Kidney epithelial cell (primary cell): Measurements from ENCODE around the gene S100A3. TPM values are rescaled to one million over a fixed set of nuclear protein-coding genes. Genes with fewer than 3 reads are reported as not detected.

Experiments
- DNase-seq: peaks from one replicate; pipeline ENCODE4 v3.0.0-alpha.2; 2010; ENCODE audit warnings: low read depth
- H3K27me3 ChIP-seq: 2 replicates; pipeline ENCODE4 v1.6.0; 2011; ENCODE audit warnings: low read length; ENCODE audit not compliant: control insufficient read depth, insufficient read depth
- H3K36me3 ChIP-seq: 2 replicates; pipeline ENCODE4 v1.5.1; 2011; ENCODE audit warnings: low read length; ENCODE audit not compliant: control insufficient read depth, insufficient read depth
- H3K4me3 ChIP-seq: 2 replicates; pipeline ENCODE4 v1.5.1; 2011; ENCODE audit warnings: low read depth, mild to moderate bottlenecking, control low read depth, low read length
- total RNA-seq: library from RNA; depleted of rRNA; stranded (reverse); fragments of >200 nt; gene quantifications from 2 replicates; pipeline ENCODE4 v1.2.3, GENCODE V29; 2015
- TF ChIP-seq, protein P1 (sequence below): IDR thresholded peaks from 2 replicates; pipeline ENCODE4 v1.5.1; 2011; ENCODE audit warnings: mild to moderate bottlenecking, moderate library complexity, low read length, control low read depth, inconsistent platforms; ENCODE audit not compliant: insufficient read depth, poor library complexity, severe bottlenecking

The S100A3 gene
- total RNA-seq, 1 donor from 2014 or later, result 5.8 TPM

- H3K4me3 ChIP-seq, result no peak overlapping the region
- TF ChIP-seq, protein P1, sequence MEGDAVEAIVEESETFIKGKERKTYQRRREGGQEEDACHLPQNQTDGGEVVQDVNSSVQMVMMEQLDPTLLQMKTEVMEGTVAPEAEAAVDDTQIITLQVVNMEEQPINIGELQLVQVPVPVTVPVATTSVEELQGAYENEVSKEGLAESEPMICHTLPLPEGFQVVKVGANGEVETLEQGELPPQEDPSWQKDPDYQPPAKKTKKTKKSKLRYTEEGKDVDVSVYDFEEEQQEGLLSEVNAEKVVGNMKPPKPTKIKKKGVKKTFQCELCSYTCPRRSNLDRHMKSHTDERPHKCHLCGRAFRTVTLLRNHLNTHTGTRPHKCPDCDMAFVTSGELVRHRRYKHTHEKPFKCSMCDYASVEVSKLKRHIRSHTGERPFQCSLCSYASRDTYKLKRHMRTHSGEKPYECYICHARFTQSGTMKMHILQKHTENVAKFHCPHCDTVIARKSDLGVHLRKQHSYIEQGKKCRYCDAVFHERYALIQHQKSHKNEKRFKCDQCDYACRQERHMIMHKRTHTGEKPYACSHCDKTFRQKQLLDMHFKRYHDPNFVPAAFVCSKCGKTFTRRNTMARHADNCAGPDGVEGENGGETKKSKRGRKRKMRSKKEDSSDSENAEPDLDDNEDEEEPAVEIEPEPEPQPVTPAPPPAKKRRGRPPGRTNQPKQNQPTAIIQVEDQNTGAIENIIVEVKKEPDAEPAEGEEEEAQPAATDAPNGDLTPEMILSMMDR, result no peak
- DNase-seq, result no peak
- no peaks in the 10 kb centered on the region for H3K36me3 ChIP-seq
- no peaks in the 10 kb centered on the region for H3K27me3 ChIP-seq
Observed at GRCh38 chr1:153543736-153544135, 5.3 kb downstream of the S100A3 start.

DNA sequence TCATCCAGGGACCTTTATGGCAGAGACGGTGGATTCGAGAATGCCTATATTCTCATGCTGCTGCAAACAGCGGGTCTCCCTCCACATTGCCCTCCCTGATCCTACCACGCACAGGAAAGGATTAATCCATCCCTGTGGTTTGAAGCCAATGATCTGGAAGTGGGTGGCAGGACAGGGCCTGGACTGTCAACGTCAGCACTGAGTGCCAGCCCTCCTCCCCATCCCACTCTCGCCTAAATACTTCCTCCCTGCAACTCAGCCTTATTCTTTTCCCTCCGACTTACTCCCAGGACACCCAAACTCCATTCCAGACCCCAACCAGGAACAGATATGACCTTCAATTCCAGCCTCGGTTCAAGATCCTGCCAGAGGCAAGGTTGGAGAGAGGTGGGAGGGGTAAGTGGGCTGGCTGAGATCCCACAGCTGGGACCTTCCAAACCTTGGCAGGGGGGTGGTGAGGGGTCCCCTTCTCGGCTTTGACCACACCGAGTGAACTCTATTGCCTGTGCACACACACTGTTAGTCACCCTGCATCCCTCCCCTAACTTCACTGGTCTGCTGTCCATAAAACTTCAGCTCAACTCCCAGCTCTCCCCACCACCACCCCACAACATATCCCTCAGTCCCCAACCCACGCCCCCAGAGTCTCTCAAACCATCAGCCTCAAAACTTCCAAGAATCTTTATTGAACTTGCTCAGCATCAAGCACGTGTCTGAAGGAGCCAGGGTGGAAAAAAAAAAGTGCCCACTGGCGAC lies 5.9 kb downstream of the S100A3 start:
- DNase-seq, result no peak
- Histone ChIP-seq H3K4me3 (no peak overlapping the region), H3K36me3 (no peaks in the 10 kb centered on the region), H3K27me3 (no peaks in the 10 kb centered on the region)
- TF ChIP-seq, protein P1, result no peak

DNA sequence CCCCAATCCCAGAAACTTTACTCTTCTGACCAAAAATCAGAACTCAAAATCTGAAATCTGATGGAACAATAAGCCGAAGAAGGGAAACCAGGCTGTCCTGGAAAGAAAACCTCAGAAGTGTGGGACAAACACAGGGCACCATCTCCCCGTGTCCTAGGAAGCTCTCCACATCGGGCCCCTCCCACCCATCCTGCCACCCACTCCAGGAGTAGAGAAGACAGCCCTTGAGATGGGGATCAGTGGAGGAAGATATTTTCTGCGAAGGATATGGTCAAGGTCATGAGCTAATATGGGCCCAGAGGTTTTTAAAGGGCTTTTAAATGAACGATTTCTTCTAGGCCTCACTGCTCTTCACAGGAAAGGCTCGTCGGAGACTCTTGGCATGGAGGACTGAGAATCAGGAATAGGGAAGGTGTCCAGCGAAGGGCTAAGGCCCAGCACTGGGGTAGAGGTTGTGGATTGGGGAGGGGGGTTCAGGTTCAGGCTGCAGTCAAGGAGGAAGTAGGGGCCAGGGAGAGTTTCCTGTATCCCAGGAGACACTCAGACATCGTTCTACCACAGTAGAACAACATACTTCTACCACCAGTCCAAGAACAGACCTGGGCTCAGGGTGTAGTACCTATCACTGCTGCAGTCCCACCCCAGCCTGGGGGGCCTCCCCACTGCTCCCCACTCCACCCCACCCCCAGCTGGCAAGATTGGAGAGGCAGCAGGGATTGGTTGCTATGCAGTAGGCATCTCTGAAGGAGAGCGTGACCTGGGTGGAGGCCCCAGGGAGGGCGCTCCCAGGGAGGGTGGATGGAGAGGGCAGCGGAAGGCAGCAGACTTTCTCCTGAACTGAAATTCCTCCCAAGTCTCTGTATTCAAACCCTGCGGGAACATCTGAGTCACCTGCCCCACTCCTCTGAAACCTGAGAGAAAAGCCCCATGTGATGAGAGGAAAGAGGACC lies 7.1 kb downstream of the S100A3 start:
- Histone ChIP-seq H3K27me3 (no peaks in the 10 kb centered on the region), H3K4me3 (no peak overlapping the region), H3K36me3 (no peaks in the 10 kb centered on the region)
- TF ChIP-seq, protein P1, result no peak
- DNase-seq, result no peak

DNA sequence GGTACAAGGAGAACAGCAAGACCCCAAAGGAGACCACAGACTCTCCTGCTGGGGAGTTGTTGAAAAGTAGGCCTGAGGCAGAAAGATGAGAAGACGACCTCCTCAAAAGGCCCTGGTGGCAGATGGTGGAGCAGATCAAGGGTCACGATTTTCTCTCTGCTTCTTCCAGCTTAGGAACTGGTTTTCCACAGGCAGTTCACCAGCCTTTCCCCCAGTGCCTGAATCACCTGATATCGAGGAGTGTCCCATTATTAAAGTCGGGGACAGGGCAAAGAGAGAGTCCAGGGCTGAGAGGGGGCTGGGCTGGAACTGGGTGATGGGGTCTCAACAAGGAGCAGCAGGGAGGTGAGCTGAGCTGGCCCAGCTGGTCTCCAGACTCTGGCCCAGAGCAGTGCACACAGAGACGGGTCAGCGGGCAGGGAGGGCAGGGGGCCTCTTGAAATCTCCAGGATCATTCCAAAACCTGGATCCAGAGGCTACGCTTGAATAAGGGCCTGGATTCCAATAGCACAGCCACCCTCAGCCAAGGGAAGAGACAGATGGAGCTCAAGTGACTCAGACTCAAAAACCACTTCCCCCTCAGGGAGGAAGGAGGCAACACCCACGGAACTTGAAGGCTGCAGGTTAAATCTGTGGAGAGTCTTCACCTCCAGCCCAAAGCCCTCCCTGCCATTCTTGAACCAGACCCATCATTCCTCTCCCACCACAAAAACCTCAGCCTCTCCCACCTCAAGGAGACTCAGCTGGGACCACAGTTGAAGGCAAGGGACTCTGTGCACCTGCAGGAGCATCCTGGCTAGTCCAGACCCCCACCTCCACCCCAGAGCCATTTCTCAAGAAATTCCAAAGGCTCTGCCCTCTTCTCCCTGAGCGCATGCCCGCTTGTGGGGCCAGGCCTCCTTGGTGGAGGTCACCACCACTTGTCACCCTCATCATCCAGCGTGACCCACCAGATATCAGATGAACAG lies 8.4 kb downstream of the S100A3 start, which contains the start of gene S100A5:
TSS of gene S100A5 (minus strand) at position 541 of the 968 bp plus-strand sequence. CDS start 743 bp downstream, outside the sequence.
- TF ChIP-seq, protein P1, result no peak
- H3K36me3 ChIP-seq, result no peaks in the 10 kb centered on the region
- H3K27me3 ChIP-seq, result no peaks in the 10 kb centered on the region
- DNase-seq, result peak; percentile 68
- no peak within 1 kb of the TSS for H3K4me3 ChIP-seq

DNA sequence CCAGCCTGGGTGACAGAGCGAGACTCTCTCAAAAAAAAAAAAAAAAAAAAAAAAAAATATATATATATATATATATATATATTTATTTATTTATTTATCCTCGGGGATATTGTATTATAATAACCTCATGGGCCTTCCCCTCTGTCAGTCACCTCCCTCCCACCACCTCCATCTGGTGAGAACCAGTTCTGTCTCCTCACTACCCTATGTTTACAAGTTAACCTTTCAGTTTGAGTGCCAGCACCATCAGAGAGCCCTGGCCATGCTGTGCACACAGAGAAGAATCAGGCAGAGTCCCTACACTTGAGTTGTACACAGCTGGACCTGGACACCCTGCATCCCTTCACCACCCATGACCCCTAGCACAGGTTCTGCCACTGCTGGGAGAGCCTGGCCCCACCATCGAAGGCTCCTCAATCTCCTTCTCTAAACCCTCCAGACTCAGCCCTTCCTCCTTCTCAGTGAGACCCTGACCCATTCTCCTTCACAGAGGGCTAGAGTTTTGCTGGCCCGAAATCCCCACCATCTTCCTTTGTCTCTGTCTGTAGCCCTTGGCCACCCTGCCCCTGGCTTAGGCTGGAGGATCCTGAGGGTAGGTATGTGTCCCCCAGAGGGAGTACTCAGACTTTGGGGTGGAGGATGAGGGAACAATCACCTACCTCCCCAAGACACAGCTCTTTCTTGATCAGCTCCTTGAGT lies 9.5 kb downstream of the S100A3 start:
- TF ChIP-seq, protein P1, result no peak
- H3K4me3 ChIP-seq, result no peak overlapping the region
- H3K36me3 ChIP-seq, result no peaks in the 10 kb centered on the region
- H3K27me3 ChIP-seq, result no peaks in the 10 kb centered on the region
- DNase-seq, result no peak
